Activated T-cell treated with anti-CD3 and anti-CD28 coated beads for 4 hours (primary cell): ENCODE data around the gene HDAC4.
"Not testable (repeated sequence)": the region's sequence is repeated elsewhere in the genome, so short reads cannot be mapped to it uniquely, and the experiment has no call there.

Experiments
- DNase-seq: peaks from one replicate; pipeline ENCODE4 v3.0.0-alpha.2; 2020

Gene HDAC4

DNA sequence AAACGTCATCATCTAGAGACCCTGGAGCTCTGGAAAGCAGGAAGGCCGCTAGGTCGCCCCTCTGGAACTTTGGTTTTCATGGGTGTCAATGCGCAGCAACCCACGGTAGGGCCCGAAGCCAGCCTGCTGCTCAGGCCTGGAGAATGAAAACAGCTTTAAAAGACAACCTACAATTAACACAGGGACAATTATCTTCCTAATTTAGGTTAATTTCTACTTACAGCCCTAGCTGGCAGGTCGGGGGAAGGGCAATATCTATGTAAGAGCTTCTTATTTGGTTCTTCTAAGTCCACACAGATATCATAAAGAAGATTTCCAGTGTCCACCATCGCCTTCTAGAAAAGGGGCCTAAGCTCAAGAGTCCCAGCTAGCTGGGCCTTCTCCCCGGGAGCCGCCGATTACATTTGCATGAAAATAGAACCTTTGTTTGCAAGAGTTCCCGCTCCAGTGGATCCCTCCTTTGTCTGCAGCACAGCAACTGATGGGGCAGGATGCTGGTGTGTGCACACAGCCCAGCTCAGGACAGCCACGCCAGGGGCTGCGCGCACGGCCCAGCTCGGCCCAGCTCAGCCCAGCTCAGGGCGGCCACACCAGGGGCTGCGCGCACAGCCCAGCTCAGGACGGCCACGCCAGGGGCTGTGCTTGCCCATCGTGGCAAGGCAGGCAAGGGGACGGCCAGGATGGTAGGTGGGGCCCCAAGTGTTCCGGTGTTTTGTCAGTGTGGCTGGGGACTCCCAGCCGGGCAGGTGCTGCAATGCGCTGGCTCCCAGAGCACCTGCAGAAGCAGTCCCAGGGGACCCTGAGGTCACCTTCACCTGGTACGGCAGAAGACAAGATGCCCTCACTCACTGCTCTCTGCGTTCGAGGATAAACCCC, 109.1 kb downstream of the HDAC4 start:
- no peak for DNase-seq

- no peak for DNase-seq
These were observed 110.0 kb downstream of the HDAC4 start for GRCh38 chr2:239290618-239291474.

- no peak for DNase-seq
These were observed 111.3 kb downstream of the HDAC4 start for GRCh38 chr2:239289545-239289944.

DNA sequence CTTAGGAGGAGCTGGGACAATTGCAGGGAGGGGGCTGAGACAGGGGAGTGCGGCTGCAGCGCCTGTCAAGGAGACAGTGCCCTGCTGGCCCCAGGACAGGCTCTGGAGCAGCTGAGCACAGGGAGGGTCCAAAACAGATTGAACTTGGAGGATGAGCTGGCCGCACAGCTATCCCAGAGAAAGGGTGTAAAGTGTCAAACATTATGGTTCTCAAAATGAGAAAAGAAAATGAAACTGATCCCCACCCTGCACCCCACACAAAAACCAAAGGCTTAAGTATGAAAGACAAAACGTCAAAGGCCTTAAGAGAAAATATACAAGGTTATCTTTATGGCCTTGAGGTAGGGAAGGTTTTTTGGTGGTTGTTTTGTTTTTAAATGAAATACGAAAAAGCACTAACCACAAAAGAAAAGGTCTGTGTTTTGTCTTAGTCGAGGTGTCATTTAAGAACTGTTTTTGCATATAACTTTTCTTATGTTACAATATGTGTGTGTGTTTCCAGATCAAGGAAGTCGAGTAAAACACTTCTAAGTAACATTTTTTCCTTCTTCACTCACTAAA, 111.8 kb downstream of the HDAC4 start:
- no peak for DNase-seq

DNA sequence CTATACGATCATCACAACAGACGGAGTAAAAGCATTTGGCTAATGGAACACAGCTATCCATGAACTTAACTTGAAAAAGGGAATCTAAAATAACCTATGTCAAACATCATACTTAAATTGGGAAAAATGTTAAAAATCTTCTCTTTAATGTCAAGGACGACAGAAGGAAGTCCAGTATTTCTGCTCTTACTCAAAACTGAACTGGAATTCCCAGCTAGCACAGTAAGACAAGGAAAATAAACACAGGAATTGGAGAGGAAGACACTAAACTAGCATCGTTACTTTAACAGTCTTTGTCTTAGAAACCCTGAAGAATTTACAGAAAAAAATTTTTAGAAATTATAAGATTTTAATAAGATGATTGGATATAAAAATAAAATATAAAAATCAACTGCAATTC, 112.6 kb downstream of the HDAC4 start:
- DNase-seq: no peak

DNA sequence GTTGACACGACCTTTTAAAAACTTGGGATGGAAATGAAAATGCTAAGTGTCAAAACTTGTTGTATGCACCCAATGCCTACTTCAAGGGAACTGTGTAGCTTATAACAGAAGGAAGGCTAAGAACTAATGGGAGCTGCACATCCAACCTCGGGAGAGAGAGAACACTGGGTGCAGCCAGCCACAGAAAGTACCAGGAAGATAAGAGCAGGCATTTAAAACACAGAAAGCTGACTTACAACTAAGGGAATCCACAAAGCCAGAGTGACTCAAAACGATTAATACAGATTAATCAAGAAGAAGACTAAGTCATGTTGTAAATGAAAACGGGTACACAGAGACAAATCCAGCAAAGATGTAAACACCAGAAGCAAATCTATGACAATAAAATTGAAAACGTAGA, 113.4 kb downstream of the HDAC4 start:
- no peak for DNase-seq

GRCh38 chr2:239286901-239287300, 113.9 kb downstream of the HDAC4 start:
- no peak for DNase-seq

DNA sequence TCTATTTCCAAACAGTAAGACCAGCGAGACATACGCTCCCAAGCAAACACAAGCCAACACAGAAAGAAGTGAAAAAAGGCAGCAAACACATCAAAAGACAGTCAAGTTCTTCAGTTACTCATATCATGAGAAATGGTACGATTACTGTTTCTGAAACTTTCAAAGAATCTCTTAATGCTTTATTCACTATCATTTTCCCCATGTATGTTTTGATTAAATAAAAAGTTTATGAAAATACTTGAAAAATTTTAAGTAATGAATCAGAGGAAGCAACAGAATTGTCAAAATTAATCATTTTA, 114.9 kb downstream of the HDAC4 start:
- no peak for DNase-seq

GRCh38 chr2:239285071-239285931, 115.5 kb downstream of the HDAC4 start:
- no peak for DNase-seq

- no peak for DNase-seq
These were observed 116.6 kb downstream of the HDAC4 start for GRCh38 chr2:239283961-239284795.

GRCh38 chr2:239283288-239283945, 117.4 kb downstream of the HDAC4 start:
- no peak for DNase-seq

GRCh38 chr2:239282448-239283287, 118.2 kb downstream of the HDAC4 start:
- DNase-seq: no peak

DNA sequence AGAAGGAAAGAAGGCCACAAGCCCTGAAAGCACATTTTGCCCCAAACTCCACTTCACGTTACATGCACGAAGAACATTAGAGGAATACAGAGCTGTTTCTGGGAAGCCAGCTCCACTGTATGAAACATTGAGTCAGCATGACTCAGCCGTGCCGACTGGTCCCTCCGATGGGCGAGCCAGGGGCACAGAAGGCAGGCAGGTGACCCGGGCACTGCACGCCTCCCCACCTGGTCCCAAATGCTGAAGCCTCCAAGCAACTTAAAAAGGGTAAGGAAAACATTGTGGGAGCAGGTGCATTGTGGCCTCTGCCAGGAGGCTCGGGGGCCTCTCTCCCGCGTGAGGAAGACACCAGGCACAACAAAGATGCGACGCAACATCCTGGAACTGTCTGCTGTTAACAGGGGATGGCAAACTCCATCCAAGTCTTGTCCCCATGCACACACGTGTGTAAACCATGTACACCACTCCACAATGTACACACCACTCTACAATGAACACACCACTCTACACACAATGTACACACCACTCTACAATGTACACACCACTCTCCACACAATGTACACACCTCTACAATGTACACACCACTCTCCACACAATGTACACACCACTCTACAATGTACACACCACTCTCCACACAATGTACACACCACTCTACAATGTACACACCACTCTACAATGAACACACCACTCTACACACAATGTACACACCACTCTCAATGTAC, 120.4 kb downstream of the HDAC4 start:
- not testable (repeated sequence) for DNase-seq

GRCh38 chr2:239279508-239280295, 121.1 kb downstream of the HDAC4 start:
- no peak for DNase-seq

DNA sequence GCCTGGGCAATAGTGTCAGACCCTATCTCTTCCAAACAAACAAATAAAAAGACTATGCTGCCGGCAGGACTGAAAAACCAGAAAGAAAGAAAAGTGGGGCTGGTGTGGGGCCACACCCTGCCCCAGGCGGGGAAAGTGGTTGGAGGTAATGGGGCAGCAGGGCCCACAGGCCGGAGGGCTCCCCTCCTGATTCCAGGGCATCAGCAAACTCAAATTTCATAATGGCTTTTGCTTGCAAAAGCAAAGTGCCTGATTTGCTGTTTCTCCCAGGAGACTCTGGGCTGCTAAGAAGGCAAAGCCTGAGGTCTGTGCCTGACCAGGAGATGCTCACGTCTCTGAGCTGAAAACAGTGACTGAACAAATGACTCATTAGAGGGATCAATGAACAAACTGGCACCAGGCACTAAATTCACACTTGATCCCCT, 121.9 kb downstream of the HDAC4 start:
- DNase-seq: no peak

DNA sequence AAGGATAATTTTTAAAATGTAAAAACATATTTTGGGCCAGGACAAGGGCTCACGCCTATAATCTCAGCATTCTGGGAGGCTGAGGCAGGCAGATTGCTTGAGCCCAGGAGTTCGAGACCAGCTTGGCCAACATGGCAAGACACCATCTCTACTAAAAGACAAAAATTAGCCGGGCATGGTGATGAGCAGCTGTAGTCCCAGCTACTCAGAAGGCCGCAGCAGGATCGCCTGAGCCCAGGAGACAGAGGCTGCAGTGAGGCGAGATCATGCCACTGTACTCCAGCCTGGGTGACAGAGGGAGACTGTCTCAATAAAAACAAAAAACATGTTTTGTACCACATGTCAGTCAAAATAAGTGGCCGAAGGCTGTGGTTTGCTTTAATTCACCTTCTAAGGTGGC, 122.5 kb downstream of the HDAC4 start:
- DNase-seq: no peak

DNA sequence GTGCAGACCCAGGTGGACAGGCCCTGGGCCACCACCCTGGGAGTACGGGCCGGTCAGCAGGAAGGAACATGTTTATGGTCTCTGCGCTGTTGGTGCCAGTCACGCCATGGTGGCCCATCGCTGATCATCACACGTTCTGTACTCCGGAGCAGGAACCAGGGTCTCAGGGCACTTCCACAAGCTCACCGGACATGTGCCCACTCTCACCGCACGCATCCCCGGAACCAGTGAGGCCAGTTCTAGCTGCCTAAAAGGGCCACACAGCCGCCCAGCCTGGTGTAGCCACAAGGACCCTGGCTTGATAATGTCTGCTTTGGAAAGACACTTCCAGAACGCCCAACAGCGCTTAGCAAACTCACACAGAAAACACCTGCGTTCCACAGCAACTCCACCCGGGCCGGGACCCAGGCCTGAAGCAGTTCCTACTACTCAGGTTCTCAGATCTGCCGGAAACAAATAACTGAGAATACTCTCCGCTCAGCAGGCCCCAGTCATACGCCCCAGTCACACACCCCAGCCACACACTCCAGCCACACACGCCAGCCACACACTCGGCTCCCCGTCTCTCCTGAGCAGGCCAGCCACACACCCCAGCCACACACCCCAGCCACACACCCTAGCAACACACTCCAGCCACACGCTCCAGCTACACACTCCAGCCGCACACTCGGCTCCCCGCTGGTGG, 123.3 kb downstream of the HDAC4 start:
- no peak for DNase-seq

DNA sequence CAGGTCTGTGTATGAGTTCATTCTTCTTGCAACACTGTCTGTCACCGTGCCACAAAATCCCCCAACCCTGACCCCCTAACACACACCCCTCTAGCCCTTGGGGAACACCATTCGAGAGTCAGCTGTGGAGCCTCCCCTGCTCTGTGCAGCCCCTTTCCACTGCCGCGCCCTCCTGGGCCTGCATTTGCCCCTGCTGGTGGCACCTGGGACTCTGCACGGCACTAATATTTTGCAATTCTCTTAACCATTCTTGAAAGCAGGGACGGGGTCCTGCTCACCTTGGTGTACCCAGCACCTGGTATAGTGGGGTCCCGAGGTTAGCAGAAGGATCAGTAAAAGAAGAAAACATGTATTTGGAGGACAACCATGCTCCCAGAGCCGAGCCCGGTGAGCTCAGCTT, 124.0 kb downstream of the HDAC4 start:
- no peak for DNase-seq
